ENCODE data around the gene ALKBH6. TPM values are rescaled to one million over a fixed set of nuclear protein-coding genes. Genes with fewer than 3 reads are reported as not detected.
"Not testable (repeated sequence)": the region's sequence is repeated elsewhere in the genome, so short reads cannot be mapped to it uniquely, and the experiment has no call there.

The ALKBH6 gene
- total RNA-seq, 6 donors from 2014 or later, result 22.3 to 95.3 (median 32.6) TPM

DNA sequence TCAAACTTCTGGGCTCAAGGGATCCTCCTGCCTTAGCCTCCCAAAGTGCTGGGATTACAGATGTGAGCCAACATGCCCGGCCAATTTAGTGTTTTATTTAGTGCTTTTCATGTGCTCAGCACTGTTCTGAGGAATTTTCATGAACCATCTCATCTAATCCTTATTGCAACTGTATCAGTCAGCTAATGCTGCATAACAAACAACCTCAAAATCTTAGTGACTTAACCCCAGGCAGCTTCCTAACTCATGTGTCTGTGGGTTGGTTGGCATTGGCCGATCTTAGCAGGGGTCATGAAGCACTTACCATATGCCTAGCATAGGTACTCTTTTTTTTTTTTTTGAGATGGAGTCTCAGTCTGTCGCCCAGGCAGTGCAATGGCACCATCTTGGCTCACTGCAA lies 25.2 kb downstream of the ALKBH6 start:
- no peak for TF ChIP-seq POLR2AphosphoS5 (IDR thresholded peaks at IDR 0.05)
- no peak for ATAC-seq (ENCODE audit: low FRiP score in 2 of 2)
- WGBS, 2 donors, result 80 to 85% methylated on average over 3 of the region's 3 CpGs
- Histone ChIP-seq H3K27me3 (peaks cover 0 to 12% (median 0%) of the 10 kb centered on the region in 4 donors), H3K4me3 (no peak overlapping the region), H3K4me1 (peaks cover 8 to 13% (median 9%) of the 10 kb centered on the region in 4 donors), H3K27ac (no peak overlapping the region), H3K36me3 (no peaks in the 10 kb centered on the region), H3K9me3 (no peaks in the 10 kb centered on the region)
- DNase-seq, result no peak

DNA sequence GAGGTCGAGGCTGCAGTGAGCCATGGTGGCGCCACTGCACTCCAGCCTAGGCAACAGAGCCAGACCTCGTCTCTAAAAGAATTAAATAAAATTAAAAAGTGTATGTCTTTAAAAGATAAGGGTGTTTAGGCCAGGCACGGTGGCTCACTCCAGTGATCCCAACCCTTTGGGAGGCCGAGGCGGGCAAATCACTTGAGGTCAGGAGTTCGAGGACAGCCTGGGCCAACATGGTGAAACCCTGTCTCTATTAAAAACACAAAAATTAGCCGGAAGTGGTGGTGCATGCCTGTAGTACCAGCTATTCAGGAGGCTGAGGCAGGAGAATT lies 26.5 kb downstream of the ALKBH6 start:
- Histone ChIP-seq H3K27ac (no peak overlapping the region), H3K27me3 (peaks cover 0 to 12% (median 0%) of the 10 kb centered on the region in 4 donors), H3K4me3 (peak overlapping the region in 1 of 4 donors; percentile 49), H3K9me3 (no peaks in the 10 kb centered on the region), H3K36me3 (no peaks in the 10 kb centered on the region), H3K4me1 (peaks cover 7 to 12% (median 9%) of the 10 kb centered on the region in 4 donors)
- DNase-seq (no peak), ATAC-seq (ENCODE audit: low FRiP score in 2 of 2) (no peak)
- 33 to 35% methylated on average over 8 of the region's 8 CpGs for WGBS, 2 donors
- TF ChIP-seq EP300 (IDR thresholded peaks at IDR 0.05) (no peak), CTCF (IDR thresholded peaks at IDR 0.05) (no peak), POLR2AphosphoS5 (IDR thresholded peaks at IDR 0.05) (no peak), POLR2A (IDR thresholded peaks at IDR 0.05) (no peak)

- DNase-seq, result peak in 1 of 2 donors; percentile 87
- Histone ChIP-seq H3K4me3 (peak overlapping the region in 3 of 4 donors; percentile 23 to 49 (median 27)), H3K4me1 (peaks cover 7 to 12% (median 9%) of the 10 kb centered on the region in 4 donors), H3K27me3 (peaks cover 0 to 12% (median 0%) of the 10 kb centered on the region in 4 donors), H3K27ac (no peak overlapping the region), H3K36me3 (no peaks in the 10 kb centered on the region), H3K9me3 (no peaks in the 10 kb centered on the region)
- TF ChIP-seq POLR2A (IDR thresholded peaks at IDR 0.05), result no peak
- no peak for TF ChIP-seq CTCF (IDR thresholded peaks at IDR 0.05)
- TF ChIP-seq POLR2AphosphoS5 (IDR thresholded peaks at IDR 0.05), result no peak
- no peak for TF ChIP-seq EP300 (IDR thresholded peaks at IDR 0.05)
- ATAC-seq (ENCODE audit: low FRiP score in 2 of 2), result peak in 1 of 2 donors; percentile 78
- 12 to 15% methylated on average over 33 to 41 of the region's 54 CpGs for WGBS, 2 donors
Observed at GRCh38 chr19:35986664-35987570, 27.1 kb downstream of the ALKBH6 start.

DNA sequence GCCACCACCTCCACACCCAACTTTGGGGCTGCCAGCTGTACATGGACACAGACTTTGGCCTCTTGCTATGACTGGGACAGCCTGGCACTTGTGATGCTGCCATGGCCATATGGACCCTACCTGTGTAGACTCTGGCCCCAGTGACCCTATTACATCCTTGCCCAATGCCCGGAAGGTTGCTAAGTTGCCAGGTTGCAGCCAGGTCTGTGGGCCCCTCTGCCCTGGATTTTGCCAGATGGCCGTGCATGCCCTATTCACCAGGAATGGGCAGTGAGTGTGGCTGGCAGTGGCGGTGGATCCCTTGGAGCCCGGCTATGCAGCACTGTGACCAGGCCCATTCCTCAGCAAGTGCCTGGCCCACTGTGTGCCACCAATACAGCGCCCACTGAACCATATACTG lies 27.9 kb downstream of the ALKBH6 start:
- Histone ChIP-seq H3K4me3 (no peak overlapping the region), H3K9me3 (no peaks in the 10 kb centered on the region), H3K27me3 (peaks cover 0 to 12% (median 0%) of the 10 kb centered on the region in 4 donors), H3K36me3 (no peaks in the 10 kb centered on the region), H3K27ac (no peak overlapping the region), H3K4me1 (peaks cover 7 to 12% (median 9%) of the 10 kb centered on the region in 4 donors)
- ATAC-seq (ENCODE audit: low FRiP score in 2 of 2) (no peak), DNase-seq (no peak)
- WGBS, 2 donors, result 83 to 90% methylated on average over 1 to 5 of the region's 5 CpGs
- no peak for TF ChIP-seq POLR2AphosphoS5 (IDR thresholded peaks at IDR 0.05)
- TF ChIP-seq EP300 (IDR thresholded peaks at IDR 0.05), result no peak
- TF ChIP-seq POLR2A (IDR thresholded peaks at IDR 0.05), result no peak
- no peak for TF ChIP-seq CTCF (IDR thresholded peaks at IDR 0.05)

- DNase-seq (no peak), ATAC-seq (ENCODE audit: low FRiP score in 2 of 2) (no peak)
- no peaks in the 10 kb centered on the region for H3K9me3 ChIP-seq
- no peak for TF ChIP-seq POLR2A (IDR thresholded peaks at IDR 0.05)
- no peak for TF ChIP-seq EP300 (IDR thresholded peaks at IDR 0.05)
- peaks cover 0 to 12% (median 0%) of the 10 kb centered on the region in 4 donors for H3K27me3 ChIP-seq
- H3K4me1 ChIP-seq, result peaks cover 7 to 12% (median 9%) of the 10 kb centered on the region in 4 donors
- no peaks in the 10 kb centered on the region for H3K36me3 ChIP-seq
- WGBS, 2 donors, result 77 to 81% methylated on average over 7 to 8 of the region's 8 CpGs
- H3K27ac ChIP-seq, result no peak overlapping the region
- no peak overlapping the region for H3K4me3 ChIP-seq
Observed at GRCh38 chr19:35983177-35983576, 30.8 kb downstream of the ALKBH6 start.

DNA sequence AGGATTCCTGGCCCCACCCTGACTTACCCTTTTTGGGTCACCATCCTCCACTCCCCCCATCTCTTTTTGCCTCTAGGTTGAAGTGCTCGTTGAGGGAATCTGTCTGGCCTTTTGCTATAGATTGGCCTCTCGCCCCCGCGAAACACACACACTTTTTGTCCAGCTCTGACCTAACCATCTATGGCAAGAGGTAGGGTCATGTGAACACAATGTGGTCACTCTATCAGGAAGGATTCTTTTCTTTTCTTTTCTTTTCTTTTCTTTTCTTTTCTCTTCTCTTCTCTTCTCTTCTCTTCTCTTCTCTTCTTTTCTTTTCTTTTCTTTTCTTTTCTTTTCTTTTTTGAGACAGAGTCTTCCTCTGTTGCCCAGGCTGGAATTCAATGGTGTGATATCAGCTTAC lies 33.0 kb downstream of the ALKBH6 start:
- not testable (repeated sequence) for H3K36me3 ChIP-seq; H3K4me3 ChIP-seq; ATAC-seq (ENCODE audit: low FRiP score in 2 of 2); DNase-seq; H3K4me1 ChIP-seq; H3K27me3 ChIP-seq; H3K9me3 ChIP-seq; H3K27ac ChIP-seq
- 82 to 90% methylated on average over 4 of the region's 4 CpGs for WGBS, 2 donors
